COLO668 (cell line): ENCODE data around the gene PTPRM.
A peak's percentile ranks its signal among the peaks of the same experiment; 100 is the strongest.

ENCODE experiments used
- DNase-seq: peaks from one replicate; lab custom pipeline; 2025; ENCODE audit not compliant: unreplicated experiment; lab: John Stamatoyannopoulos, UW

PTPRM gene

GRCh38 chr18:8081872-8082553 lies 514.9 kb downstream of the PTPRM start:
- DNase-seq, result peak; percentile 57

GRCh38 chr18:8084160-8084559 lies 517.0 kb downstream of the PTPRM start:
- DNase-seq, result peak; percentile 48

- DNase-seq, result no peak
These were observed 521.5 kb downstream of the PTPRM start for GRCh38 chr18:8088626-8089025.

GRCh38 chr18:8091035-8091434 lies 523.9 kb downstream of the PTPRM start:
- DNase-seq, result no peak

- no peak for DNase-seq
These were observed 528.9 kb downstream of the PTPRM start for GRCh38 chr18:8095947-8096570.

- no peak for DNase-seq
These were observed 530.3 kb downstream of the PTPRM start for GRCh38 chr18:8097399-8097798.

- DNase-seq, result no peak
These were observed 530.8 kb downstream of the PTPRM start for GRCh38 chr18:8097927-8098326.

GRCh38 chr18:8106603-8107002 lies 539.5 kb downstream of the PTPRM start:
- DNase-seq, result no peak

- no peak for DNase-seq
These were observed 540.3 kb downstream of the PTPRM start for GRCh38 chr18:8107426-8107825.

- DNase-seq, result no peak
These were observed 547.4 kb downstream of the PTPRM start for GRCh38 chr18:8114480-8114879.

GRCh38 chr18:8116341-8117005 lies 549.4 kb downstream of the PTPRM start:
- DNase-seq, result no peak

- no peak for DNase-seq
These were observed 549.9 kb downstream of the PTPRM start for GRCh38 chr18:8117006-8117371.

- no peak for DNase-seq
These were observed 554.0 kb downstream of the PTPRM start for GRCh38 chr18:8121101-8121500.

- DNase-seq, result no peak
These were observed 554.9 kb downstream of the PTPRM start for GRCh38 chr18:8121942-8122480.

GRCh38 chr18:8124232-8125146 lies 557.4 kb downstream of the PTPRM start:
- DNase-seq, result no peak

GRCh38 chr18:8130096-8130495 lies 563.0 kb downstream of the PTPRM start:
- DNase-seq, result no peak

GRCh38 chr18:8133032-8133431 lies 565.9 kb downstream of the PTPRM start:
- DNase-seq, result no peak

- no peak for DNase-seq
These were observed 566.8 kb downstream of the PTPRM start for GRCh38 chr18:8133888-8134287.

- DNase-seq, result no peak
These were observed 572.0 kb downstream of the PTPRM start for GRCh38 chr18:8139127-8139527.

- no peak for DNase-seq
These were observed 572.8 kb downstream of the PTPRM start for GRCh38 chr18:8139891-8140406.
